Measurements from ENCODE around the gene STH.

The STH gene

DNA sequence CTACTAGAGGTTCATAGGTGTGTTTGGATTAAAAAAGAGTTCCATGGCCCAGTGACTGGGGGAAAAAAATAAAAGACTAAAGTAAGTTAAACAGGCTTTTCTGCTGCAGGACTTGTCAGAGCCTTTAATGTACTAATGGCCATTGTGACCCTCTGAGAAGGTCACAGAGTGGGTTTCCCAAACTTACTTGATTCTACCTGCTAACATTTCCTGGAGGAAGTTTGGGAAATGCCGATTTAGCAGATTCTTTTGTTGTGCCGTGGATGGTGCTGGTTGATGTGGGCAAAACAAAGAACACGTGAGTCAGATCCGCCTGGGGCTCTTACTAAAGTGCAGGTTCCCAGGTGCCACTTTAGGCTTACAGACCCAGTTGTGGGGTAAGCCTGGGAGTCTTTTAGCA is 13.6 kb upstream of the STH start:
- DNase-seq (ENCODE audit: low read depth in 2 of 2), result no peak

DNA sequence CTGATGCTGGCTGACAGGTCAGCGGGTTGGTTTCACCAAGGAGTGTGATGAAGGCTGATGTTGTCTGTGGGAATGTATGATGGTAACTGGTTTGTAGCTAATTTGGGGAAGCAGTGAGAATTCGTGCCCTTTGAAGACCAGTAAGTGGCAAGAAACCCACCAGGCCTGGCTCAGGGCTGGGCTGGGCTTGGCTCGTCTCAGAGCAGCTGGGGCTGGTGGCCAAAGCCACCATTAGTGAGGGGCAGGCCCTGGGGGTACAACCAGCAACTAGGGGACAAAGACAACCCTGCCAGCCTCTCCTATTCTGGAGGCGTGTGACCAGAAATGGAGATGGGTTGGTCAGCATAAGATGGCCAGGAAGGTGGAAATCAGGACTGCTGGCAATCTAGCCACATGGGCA is 13.0 kb upstream of the STH start:
- DNase-seq (ENCODE audit: low read depth in 2 of 2), result no peak

DNA sequence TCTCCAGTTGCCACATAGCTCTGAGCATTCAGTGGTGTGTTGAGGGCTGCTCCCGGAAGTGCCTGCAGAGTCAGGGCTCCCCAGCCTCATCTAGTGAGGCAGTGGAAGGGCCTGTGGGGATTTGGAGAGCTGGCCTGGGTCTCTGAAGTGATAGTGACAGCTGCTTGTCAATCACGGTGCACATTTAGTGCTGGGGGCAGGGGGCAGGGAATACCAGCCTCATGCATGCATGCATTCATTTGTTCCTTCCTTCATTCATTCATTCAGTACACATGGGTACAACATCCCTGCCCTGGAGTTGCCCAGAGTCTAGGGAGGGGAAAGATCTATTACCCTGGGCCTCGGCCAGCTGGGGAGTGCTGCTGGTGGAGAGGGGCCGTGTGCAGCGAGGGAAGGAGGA is 11.3 kb upstream of the STH start:
- DNase-seq (ENCODE audit: low read depth in 2 of 2), result no peak

DNA sequence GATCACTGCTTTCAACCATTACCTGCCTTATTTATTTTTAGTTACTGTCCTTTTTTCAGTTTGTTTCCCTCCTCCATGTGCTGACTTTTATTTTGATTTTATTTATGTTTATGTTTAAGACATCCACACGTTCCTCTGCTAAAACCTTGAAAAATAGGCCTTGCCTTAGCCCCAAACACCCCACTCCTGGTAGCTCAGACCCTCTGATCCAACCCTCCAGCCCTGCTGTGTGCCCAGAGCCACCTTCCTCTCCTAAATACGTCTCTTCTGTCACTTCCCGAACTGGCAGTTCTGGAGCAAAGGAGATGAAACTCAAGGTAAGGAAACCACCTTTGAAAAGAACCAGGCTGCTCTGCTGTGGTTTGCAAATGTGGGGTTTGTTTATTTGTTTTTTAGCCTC is 9.3 kb upstream of the STH start:
- no peak for DNase-seq (ENCODE audit: low read depth in 2 of 2)

DNA sequence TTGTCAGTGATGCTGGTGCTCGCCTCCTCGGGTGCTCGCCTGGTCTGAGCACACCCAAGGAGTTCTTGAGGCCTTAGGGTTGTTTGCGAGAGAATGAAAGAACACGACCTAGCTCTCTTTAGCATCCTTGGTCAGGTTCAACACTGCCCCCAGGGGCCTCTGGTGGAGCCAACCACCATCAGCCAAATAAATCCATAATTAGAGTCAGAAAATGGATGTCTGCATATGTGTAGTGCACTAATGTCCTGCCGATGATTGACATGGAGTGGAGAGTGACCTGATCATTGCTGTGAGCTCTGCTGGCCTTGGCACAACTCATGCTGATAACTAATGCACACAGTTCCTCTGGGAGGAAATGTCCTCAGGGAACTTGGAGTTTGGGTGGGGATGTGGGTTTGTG is 8.2 kb upstream of the STH start:
- DNase-seq (ENCODE audit: low read depth in 2 of 2), result no peak

DNA sequence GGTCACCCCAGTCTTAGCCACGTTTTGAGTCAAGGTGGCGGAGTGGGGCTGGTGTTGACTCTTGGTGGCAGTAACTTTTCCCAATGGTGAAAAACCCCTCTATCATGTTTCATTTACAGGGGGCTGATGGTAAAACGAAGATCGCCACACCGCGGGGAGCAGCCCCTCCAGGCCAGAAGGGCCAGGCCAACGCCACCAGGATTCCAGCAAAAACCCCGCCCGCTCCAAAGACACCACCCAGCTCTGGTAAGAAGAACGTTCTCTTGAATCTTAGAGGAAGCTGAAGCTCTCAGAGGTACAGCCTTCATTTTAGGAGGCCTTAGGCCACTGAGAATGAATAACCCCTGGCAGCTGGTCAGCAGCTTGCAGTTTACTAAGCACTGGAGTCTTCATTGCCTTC is 7.7 kb upstream of the STH start:
- no peak for DNase-seq (ENCODE audit: low read depth in 2 of 2)

DNA sequence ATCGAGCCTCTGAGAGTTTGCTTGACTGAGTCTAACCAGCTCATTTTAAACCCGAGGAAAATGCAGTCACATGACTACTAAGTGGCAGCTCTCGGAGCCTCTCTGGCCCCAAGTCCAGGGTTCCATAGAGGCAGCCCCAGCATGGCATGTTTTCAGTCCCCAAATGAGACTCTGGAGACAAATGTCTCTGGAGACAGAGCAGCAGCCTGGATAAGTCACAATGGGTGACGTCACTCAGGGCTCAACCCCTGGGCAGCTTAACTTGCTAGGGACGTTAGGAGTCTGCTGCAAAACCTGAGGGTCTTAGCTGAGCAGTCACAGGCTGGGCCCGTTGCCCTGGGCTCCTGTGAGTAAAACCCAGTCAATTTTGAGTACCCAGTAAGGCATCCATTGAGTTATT is 6.9 kb upstream of the STH start:
- DNase-seq (ENCODE audit: low read depth in 2 of 2), result no peak

DNA sequence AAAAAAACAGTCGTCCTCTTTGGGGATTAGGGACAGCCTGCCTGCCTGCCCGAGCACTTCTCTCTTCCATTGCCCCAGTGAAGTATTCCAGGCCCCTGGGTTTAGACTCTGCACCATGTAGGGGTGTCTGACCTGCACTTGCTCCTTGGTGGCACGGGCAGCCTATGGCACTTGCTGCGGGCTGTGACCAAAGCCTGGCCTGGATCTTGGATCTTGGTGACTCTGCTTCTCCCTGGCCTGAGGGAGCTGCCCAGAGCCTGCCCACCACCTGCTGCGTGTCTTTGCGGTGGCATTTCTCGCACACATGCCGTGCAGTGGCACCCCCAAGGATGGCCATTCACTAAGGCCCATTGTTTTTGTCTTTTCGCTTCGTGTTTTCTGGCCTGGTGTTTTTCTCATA is 6.1 kb upstream of the STH start:
- no peak for DNase-seq (ENCODE audit: low read depth in 2 of 2)

DNA sequence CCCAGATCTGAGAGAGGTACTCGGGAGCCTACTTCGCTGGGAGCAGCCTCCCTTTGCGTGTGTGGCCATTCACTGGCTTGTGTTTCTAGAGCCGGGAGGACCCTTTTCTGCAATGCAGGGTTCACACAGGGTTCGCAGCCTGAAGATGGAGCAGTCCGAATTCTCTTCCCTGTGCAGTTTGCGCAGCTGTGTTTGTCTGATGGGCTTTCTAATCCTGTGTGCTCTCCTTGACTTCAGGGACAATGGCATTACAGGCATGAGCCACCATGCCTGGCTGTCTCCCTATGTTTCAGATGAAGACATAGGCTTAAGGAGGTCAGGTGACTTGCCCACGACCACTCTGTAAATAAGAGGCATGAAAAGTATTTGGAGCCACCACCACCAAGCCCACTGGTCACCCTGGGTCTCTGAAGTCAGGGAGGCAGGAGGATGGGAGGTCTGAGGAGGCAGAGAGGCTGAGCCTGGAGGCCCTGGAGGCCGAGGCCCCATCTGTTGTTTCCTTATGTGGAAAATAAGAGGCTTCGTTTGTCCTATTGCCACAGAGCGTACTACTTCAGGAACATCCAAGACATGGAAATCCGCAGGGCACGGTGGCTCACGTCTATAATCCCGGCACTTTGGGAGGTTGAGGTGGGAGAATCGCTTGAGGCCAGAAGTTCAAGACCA is 5.0 kb upstream of the STH start:
- no peak for DNase-seq (ENCODE audit: low read depth in 2 of 2)

DNA sequence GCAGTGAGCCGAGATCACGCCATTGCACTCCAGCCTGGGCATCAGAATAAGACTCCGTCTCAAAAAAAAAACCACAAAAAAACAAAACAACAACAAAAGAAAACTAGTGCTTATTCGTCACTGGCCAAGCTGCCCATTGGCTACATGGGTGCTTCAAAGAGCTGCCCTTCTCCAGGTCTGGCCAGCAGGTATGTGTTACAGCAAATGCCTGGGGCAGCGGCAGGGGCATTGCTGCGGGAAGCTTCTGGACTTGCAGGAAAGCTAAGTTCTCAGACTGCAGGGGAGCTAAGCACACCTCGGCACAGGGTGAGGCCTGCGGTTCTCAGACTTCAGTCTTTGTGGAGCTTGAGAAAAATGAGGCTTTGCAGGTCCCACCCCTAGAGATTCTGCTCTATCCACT is 4.1 kb upstream of the STH start:
- DNase-seq (ENCODE audit: low read depth in 2 of 2), result no peak

DNA sequence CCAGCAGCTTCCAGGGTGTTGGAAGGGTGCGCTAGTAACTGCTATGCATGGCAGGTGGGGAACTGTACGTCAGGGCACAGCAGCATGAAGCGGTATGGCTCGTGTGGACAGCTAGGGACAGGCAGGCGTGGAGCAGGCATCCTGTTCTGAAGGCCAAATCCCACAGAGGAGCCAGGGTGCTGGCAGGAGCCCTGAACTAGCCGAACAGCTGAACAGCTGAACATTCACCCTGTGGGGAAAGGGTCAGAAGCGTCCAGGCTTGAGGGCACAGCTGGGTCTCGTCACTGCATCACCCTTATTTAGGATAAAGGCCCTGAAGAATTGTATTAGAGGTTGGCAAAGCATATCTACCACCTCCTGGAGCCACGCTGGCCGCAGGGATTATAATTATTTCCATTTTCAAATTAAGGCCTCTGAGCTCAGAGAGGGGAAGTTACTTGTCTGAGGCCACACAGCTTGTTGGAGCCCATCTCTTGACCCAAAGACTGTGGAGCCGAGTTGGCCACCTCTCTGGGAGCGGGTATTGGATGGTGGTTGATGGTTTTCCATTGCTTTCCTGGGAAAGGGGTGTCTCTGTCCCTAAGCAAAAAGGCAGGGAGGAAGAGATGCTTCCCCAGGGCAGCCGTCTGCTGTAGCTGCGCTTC is 3.3 kb upstream of the STH start:
- no peak for DNase-seq (ENCODE audit: low read depth in 2 of 2)

DNA sequence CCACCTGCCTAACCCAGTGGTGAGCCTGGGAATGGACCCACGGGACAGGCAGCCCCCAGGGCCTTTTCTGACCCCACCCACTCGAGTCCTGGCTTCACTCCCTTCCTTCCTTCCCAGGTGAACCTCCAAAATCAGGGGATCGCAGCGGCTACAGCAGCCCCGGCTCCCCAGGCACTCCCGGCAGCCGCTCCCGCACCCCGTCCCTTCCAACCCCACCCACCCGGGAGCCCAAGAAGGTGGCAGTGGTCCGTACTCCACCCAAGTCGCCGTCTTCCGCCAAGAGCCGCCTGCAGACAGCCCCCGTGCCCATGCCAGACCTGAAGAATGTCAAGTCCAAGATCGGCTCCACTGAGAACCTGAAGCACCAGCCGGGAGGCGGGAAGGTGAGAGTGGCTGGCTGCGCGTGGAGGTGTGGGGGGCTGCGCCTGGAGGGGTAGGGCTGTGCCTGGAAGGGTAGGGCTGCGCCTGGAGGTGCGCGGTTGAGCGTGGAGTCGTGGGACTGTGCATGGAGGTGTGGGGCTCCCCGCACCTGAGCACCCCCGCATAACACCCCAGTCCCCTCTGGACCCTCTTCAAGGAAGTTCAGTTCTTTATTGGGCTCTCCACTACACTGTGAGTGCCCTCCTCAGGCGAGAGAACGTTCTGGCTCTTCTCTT is 2.6 kb upstream of the STH start:
- DNase-seq (ENCODE audit: low read depth in 2 of 2), result no peak

DNA sequence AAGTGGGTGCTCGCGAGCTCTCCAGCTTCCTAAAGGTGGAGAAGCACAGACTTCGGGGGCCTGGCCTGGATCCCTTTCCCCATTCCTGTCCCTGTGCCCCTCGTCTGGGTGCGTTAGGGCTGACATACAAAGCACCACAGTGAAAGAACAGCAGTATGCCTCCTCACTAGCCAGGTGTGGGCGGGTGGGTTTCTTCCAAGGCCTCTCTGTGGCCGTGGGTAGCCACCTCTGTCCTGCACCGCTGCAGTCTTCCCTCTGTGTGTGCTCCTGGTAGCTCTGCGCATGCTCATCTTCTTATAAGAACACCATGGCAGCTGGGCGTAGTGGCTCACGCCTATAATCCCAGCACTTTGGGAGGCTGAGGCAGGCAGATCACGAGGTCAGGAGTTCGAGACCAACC is 1.9 kb upstream of the STH start:
- no peak for DNase-seq (ENCODE audit: low read depth in 2 of 2)

DNA sequence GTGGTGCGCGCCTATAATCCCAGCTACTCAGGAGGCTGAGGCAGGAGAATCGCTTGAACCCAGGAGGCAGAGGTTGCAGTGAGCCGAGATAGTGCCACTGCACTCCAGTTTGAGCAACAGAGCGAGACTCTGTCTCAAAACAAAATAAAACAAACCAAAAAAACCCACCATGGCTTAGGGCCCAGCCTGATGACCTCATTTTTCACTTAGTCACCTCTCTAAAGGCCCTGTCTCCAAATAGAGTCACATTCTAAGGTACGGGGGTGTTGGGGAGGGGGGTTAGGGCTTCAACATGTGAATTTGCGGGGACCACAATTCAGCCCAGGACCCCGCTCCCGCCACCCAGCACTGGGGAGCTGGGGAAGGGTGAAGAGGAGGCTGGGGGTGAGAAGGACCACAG is 1.4 kb upstream of the STH start:
- DNase-seq (ENCODE audit: low read depth in 2 of 2), result peak in 1 of 2 experiments; percentile 6

DNA sequence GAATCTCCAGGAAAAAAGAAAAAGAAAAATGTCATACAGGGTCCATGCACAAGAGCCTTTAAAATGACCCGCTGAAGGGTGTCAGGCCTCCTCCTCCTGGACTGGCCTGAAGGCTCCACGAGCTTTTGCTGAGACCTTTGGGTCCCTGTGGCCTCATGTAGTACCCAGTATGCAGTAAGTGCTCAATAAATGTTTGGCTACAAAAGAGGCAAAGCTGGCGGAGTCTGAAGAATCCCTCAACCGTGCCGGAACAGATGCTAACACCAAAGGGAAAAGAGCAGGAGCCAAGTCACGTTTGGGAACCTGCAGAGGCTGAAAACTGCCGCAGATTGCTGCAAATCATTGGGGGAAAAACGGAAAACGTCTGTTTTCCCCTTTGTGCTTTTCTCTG is 845 bp downstream of the STH start:
- no peak for DNase-seq (ENCODE audit: low read depth in 2 of 2)

DNA sequence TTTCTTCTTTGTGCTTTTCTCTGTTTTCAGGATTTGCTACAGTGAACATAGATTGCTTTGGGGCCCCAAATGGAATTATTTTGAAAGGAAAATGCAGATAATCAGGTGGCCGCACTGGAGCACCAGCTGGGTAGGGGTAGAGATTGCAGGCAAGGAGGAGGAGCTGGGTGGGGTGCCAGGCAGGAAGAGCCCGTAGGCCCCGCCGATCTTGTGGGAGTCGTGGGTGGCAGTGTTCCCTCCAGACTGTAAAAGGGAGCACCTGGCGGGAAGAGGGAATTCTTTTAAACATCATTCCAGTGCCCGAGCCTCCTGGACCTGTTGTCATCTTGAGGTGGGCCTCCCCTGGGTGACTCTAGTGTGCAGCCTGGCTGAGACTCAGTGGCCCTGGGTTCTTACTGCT is 1.2 kb downstream of the STH start:
- DNase-seq (ENCODE audit: low read depth in 2 of 2), result no peak

DNA sequence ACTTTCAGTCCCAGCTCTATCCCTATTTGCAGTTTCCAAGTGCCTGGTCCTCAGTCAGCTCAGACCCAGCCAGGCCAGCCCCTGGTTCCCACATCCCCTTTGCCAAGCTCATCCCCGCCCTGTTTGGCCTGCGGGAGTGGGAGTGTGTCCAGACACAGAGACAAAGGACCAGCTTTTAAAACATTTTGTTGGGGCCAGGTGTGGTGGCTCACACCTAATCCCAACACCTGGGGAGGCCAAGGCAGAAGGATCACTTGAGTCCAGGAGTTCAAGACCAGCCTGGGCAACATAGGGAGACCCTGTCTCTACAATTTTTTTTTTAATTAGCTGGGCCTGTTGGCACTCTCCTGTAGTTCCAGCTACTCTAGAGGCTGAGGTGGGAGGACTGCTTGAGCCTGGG is 1.7 kb downstream of the STH start:
- DNase-seq (ENCODE audit: low read depth in 2 of 2), result no peak

DNA sequence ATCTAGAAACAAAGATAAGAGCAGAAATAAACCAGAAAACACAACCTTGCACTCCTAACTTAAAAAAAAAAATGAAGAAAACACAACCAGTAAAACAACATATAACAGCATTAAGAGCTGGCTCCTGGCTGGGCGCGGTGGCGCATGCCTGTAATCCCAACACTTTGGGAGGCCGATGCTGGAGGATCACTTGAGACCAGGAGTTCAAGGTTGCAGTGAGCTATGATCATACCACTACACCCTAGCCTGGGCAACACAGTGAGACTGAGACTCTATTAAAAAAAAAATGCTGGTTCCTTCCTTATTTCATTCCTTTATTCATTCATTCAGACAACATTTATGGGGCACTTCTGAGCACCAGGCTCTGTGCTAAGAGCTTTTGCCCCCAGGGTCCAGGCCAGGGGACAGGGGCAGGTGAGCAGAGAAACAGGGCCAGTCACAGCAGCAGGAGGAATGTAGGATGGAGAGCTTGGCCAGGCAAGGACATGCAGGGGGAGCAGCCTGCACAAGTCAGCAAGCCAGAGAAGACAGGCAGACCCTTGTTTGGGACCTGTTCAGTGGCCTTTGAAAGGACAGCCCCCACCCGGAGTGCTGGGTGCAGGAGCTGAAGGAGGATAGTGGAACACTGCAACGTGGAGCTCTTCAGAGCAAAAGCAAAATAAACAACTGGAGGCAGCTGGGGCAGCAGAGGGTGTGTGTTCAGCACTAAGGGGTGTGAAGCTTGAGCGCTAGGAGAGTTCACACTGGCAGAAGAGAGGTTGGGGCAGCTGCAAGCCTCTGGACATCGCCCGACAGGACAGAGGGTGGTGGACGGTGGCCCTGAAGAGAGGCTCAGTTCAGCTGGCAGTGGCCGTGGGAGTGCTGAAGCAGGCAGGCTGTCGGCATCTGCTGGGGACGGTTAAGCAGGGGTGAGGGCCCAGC is 2.6 kb downstream of the STH start:
- DNase-seq (ENCODE audit: low read depth in 2 of 2), result no peak

DNA sequence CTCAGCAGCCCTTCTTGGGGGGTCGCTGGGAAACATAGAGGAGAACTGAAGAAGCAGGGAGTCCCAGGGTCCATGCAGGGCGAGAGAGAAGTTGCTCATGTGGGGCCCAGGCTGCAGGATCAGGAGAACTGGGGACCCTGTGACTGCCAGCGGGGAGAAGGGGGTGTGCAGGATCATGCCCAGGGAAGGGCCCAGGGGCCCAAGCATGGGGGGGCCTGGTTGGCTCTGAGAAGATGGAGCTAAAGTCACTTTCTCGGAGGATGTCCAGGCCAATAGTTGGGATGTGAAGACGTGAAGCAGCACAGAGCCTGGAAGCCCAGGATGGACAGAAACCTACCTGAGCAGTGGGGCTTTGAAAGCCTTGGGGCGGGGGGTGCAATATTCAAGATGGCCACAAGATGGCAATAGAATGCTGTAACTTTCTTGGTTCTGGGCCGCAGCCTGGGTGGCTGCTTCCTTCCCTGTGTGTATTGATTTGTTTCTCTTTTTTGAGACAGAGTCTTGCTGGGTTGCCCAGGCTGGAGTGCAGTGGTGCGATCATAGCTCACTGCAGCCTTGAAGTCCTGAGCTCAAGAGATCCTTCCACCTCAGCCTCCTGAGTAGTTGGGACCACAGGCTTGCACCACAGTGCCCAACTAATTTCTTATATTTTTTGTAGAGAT is 3.4 kb downstream of the STH start:
- DNase-seq (ENCODE audit: low read depth in 2 of 2), result peak; percentile 14 to 17

DNA sequence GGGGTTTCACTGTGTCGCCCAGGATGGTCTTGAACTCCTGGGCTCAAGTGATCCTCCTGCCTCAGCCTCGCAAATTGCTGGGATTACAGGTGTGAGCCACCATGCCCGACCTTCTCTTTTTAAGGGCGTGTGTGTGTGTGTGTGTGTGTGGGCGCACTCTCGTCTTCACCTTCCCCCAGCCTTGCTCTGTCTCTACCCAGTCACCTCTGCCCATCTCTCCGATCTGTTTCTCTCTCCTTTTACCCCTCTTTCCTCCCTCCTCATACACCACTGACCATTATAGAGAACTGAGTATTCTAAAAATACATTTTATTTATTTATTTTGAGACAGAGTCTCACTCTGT is 3.9 kb downstream of the STH start:
- DNase-seq (ENCODE audit: low read depth in 2 of 2), result no peak

DNA sequence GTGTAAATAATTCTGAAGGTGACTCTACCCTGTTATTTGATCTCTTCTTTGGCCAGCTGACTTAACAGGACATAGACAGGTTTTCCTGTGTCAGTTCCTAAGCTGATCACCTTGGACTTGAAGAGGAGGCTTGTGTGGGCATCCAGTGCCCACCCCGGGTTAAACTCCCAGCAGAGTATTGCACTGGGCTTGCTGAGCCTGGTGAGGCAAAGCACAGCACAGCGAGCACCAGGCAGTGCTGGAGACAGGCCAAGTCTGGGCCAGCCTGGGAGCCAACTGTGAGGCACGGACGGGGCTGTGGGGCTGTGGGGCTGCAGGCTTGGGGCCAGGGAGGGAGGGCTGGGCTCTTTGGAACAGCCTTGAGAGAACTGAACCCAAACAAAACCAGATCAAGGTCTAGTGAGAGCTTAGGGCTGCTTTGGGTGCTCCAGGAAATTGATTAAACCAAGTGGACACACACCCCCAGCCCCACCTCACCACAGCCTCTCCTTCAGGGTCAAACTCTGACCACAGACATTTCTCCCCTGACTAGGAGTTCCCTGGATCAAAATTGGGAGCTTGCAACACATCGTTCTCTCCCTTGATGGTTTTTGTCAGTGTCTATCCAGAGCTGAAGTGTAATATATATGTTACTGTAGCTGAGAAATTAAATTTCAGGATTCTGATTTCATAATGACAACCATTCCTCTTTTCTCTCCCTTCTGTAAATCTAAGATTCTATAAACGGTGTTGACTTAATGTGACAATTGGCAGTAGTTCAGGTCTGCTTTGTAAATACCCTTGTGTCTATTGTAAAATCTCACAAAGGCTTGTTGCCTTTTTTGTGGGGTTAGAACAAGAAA is 5.1 kb downstream of the STH start:
- no peak for DNase-seq (ENCODE audit: low read depth in 2 of 2)

Data from fibroblast of skin of left biceps (primary cell).